HL-60 (cell line): Measurements from ENCODE around the gene LINGO1.
A peak's percentile ranks its signal among the peaks of the same experiment; 100 is the strongest.

ENCODE experiments used
- DNase-seq, 2 experiments: peaks; one replicate each; pipeline ENCODE4 v3.0.0-alpha.2; 2010 to 2020; ENCODE audit warnings: low read depth in 1 of 2, low spot score in 1 of 2
- H3K27ac ChIP-seq: fragments of 250-450 bp; sonication (Bioruptor Pico); replicated peaks from 2 replicates; pipeline ENCODE4 v1.5.1; 2020; ENCODE audit warnings: mild to moderate bottlenecking, moderate library complexity
- H3K27me3 ChIP-seq: fragments of 250-450 bp; sonication (Bioruptor Pico); 2 replicates; pipeline ENCODE4 v1.5.1; 2021; ENCODE audit warnings: mild to moderate bottlenecking, moderate library complexity; ENCODE audit not compliant: insufficient read depth, poor library complexity, severe bottlenecking
- H3K4me3 ChIP-seq: replicated peaks from 2 replicates; pipeline ENCODE4 v1.5.1; 2011; ENCODE audit warnings: mild to moderate bottlenecking, control low read depth, low read length; ENCODE audit not compliant: insufficient read depth
- CTCF ChIP-seq: IDR thresholded peaks from one replicate; pipeline ENCODE4 v1.5.1; 2011; ENCODE audit warnings: low read length, control low read depth, inconsistent platforms; ENCODE audit not compliant: insufficient read depth
- GABPA ChIP-seq: IDR thresholded peaks from 2 replicates; pipeline ENCODE4 v1.6.1; 2012; ENCODE audit warnings: low read depth
- POLR2AphosphoS5 ChIP-seq: IDR thresholded peaks from 2 replicates; pipeline ENCODE4 v1.6.1; 2012; ENCODE audit warnings: low read depth
- REST ChIP-seq: IDR thresholded peaks from 2 replicates; pipeline ENCODE4 v1.6.1; 2012; ENCODE audit warnings: low read depth; ENCODE audit not compliant: insufficient replicate concordance
- SPI1 ChIP-seq: IDR thresholded peaks from 2 replicates; pipeline ENCODE4 v1.6.1; 2012; ENCODE audit warnings: low read depth, mild to moderate bottlenecking, borderline replicate concordance

Gene LINGO1

DNA sequence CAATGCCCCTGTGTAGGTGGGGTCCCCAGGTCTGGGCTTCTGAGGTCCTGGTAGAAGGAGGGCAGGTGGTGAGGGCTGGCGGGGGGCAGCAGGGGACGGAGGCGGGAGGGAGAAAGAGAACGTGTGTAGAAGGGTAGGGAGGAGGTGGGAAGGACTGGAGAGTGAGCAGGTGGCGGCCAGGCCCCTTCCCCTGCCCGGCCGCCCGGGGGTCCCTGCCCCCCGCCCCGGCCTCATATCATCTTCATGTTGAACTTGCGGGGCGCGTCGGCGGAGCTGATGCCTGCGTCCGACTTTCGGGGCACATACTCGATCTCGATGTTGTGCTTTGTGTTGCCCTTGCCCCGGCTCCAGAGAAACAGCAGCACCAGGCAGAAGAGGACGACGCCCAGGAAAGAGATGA is 18.9 kb downstream of the LINGO1 start:
- Histone ChIP-seq H3K4me3 (no peak overlapping the region), H3K27me3 (no peaks in the 10 kb centered on the region), H3K27ac (no peak overlapping the region)
- no peak for DNase-seq
- TF ChIP-seq CTCF (no peak), REST (no peak), GABPA (no peak), SPI1 (no peak), POLR2AphosphoS5 (no peak)

- Histone ChIP-seq H3K27me3 (no peaks in the 10 kb centered on the region), H3K27ac (no peak overlapping the region), H3K4me3 (no peak overlapping the region)
- no peak for DNase-seq
- TF ChIP-seq CTCF (no peak), SPI1 (no peak), GABPA (no peak), REST (no peak), POLR2AphosphoS5 (no peak)
Observed at GRCh38 chr15:77612958-77613601, 19.6 kb downstream of the LINGO1 start.

DNA sequence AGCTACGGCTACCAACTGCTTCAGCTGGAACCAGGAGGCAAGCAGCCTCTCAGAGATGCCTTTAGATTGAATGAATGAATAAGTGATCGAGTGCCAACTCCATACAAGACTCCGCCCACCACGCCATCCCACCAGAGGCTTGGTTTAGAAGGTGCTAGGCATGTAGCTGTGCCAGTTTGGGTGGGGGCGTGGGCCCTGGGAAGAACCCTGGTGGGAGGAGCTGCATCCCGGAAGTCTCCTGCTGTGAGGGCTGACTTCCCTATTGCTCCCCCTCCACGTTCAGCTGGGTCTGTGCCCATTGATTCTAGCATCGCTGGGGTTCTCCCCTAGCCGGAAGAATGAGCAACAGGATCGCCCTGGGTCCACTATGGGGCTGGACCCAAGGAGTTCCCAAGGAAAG is 20.9 kb downstream of the LINGO1 start:
- TF ChIP-seq CTCF (no peak), POLR2AphosphoS5 (no peak), SPI1 (no peak), GABPA (no peak), REST (no peak)
- DNase-seq, result peak in 1 of 2 experiments; percentile 15

More for the DNA sequence above, 20.9 kb downstream of the LINGO1 start:
- Histone ChIP-seq H3K27ac (no peak overlapping the region), H3K4me3 (no peak overlapping the region), H3K27me3 (no peaks in the 10 kb centered on the region)
